HepG2 (cell line): Measurements from ENCODE around the gene CUEDC2. TPM values are rescaled to one million over a fixed set of nuclear protein-coding genes. Genes with fewer than 3 reads are reported as not detected.

ENCODE experiments used
- BORCS8-MEF2B ChIP-seq: sonication (generic); formaldehyde crosslinking; IDR thresholded peaks from 2 replicates; pipeline ENCODE4 v1.8.0; 2022; ENCODE audit warnings: mild to moderate bottlenecking, missing genetic modification reagents
- CEBPG ChIP-seq: IDR thresholded peaks from 2 replicates; pipeline ENCODE4 v1.6.1; 2016
- HDAC2 ChIP-seq: sonication (generic); formaldehyde crosslinking; IDR thresholded peaks from 2 replicates; pipeline ENCODE4 v1.4.0; 2020; ENCODE audit warnings: missing genetic modification reagents
- JUND ChIP-seq: sonication (generic); formaldehyde crosslinking; IDR thresholded peaks from 2 replicates; pipeline ENCODE4 v1.8.0; 2022; ENCODE audit warnings: mild to moderate bottlenecking, missing genetic modification reagents
- KLF12 ChIP-seq: sonication (generic); formaldehyde crosslinking; IDR thresholded peaks from 2 replicates; pipeline ENCODE4 v1.4.0; 2020; ENCODE audit warnings: missing genetic modification reagents, borderline replicate concordance
- MXD4 ChIP-seq: IDR thresholded peaks from 2 replicates; pipeline ENCODE4 v1.6.1; 2016; ENCODE audit warnings: mild to moderate bottlenecking, missing biosample characterization, missing genetic modification reagents
- NCOA2 ChIP-seq: sonication (generic); formaldehyde crosslinking; IDR thresholded peaks from 2 replicates; pipeline ENCODE4 v1.8.0; 2022; ENCODE audit warnings: inconsistent platforms
- REXO4 ChIP-seq: sonication (generic); formaldehyde crosslinking; IDR thresholded peaks from 2 replicates; pipeline ENCODE4 v1.8.0; 2022; ENCODE audit warnings: missing genetic modification reagents, mild to moderate bottlenecking, borderline replicate concordance
- SPEN ChIP-seq: sonication (generic); formaldehyde crosslinking; IDR thresholded peaks from 2 replicates; pipeline ENCODE4 v1.5.1; 2020; ENCODE audit warnings: low read depth, mild to moderate bottlenecking, missing genetic modification reagents
- SRSF1 ChIP-seq: fragments of 200-400 bp; formaldehyde crosslinking; optimal IDR thresholded peaks from 2 replicates; pipeline ENCODE3; 2017; ENCODE audit warnings: mild to moderate bottlenecking, low read depth, low read length, moderate library complexity
- ZBTB42 ChIP-seq: sonication (generic); formaldehyde crosslinking; IDR thresholded peaks from 2 replicates; pipeline ENCODE4 v1.5.0; 2020; ENCODE audit warnings: mild to moderate bottlenecking, missing genetic modification reagents
- ZEB1 ChIP-seq: IDR thresholded peaks from 2 replicates; pipeline ENCODE4 v1.6.1; 2012; ENCODE audit warnings: mild to moderate bottlenecking, low read depth, inconsistent platforms; ENCODE audit not compliant: insufficient replicate concordance
- ZNF20 ChIP-seq: sonication (generic); formaldehyde crosslinking; IDR thresholded peaks from 2 replicates; pipeline ENCODE4 v1.4.0; 2020; ENCODE audit warnings: mild to moderate bottlenecking, moderate library complexity, missing genetic modification reagents
- ZNF230 ChIP-seq: sonication (generic); formaldehyde crosslinking; IDR thresholded peaks from 2 replicates; pipeline ENCODE4 v1.4.0; 2020; ENCODE audit warnings: mild to moderate bottlenecking, missing genetic modification reagents
- ZNF329 ChIP-seq: sonication (generic); formaldehyde crosslinking; IDR thresholded peaks from 2 replicates; pipeline ENCODE4 v1.9.0; 2021; ENCODE audit warnings: low read depth, mild to moderate bottlenecking, missing genetic modification reagents
- ZNF564 ChIP-seq: sonication (generic); formaldehyde crosslinking; IDR thresholded peaks from 2 replicates; pipeline ENCODE4 v1.8.1; 2023; ENCODE audit warnings: mild to moderate bottlenecking, missing genetic modification reagents
- polyA plus RNA-seq, 8 experiments: library from polyadenylated mRNA; depleted of rRNA in 3 of 8; stranded (reverse) in 7 of 8; unstranded in 1 of 8; fragments of >200 nt; fragmentation: Illumina TruSeq in 4 of 8; extraction: Trizol in 4 of 8; gene quantifications; 2 replicates each; pipeline versions ENCODE4 v1.2.1 to v1.2.3, GENCODE V29; 2011 to 2016; ENCODE audit warnings: low read depth in 4 of 8, missing spikeins in 1 of 8, mixed read lengths in 1 of 8; ENCODE audit not compliant: insufficient read depth in 1 of 8
- total RNA-seq, 5 experiments: library from RNA; depleted of rRNA; stranded (reverse); fragments of >200 nt; fragmentation: Illumina TruSeq; extraction: Trizol; gene quantifications; 2 replicates each; pipeline ENCODE4 v1.2.3, GENCODE V29; 2016; ENCODE audit warnings: low read depth in 1 of 5
- TF ChIP-seq, protein P1 (sequence below): sonication (generic); formaldehyde crosslinking; IDR thresholded peaks from 2 replicates; pipeline ENCODE4 v1.5.0; 2020; ENCODE audit warnings: missing genetic modification reagents
- TF ChIP-seq, protein P2 (sequence below): sonication (generic); formaldehyde crosslinking; IDR thresholded peaks from 2 replicates; pipeline ENCODE4 v1.4.0; 2020; ENCODE audit warnings: mild to moderate bottlenecking, low read depth, missing genetic modification reagents
- TF ChIP-seq, protein P3 (sequence below): sonication (generic); formaldehyde crosslinking; IDR thresholded peaks from 2 replicates; pipeline ENCODE4 v1.4.0; 2020; ENCODE audit warnings: missing genetic modification reagents
- TF ChIP-seq, protein P4 (sequence below): IDR thresholded peaks from 2 replicates; pipeline ENCODE4 v1.6.1; 2016; ENCODE audit warnings: missing genetic modification reagents, missing compliant biosample characterization
- TF ChIP-seq, protein P5 (sequence below): sonication (generic); formaldehyde crosslinking; IDR thresholded peaks from 2 replicates; pipeline ENCODE4 v1.4.0; 2020; ENCODE audit warnings: missing genetic modification reagents
- TF ChIP-seq, protein P6 (sequence below): sonication (generic); formaldehyde crosslinking; IDR thresholded peaks from 2 replicates; pipeline ENCODE4 v1.8.1; 2023; ENCODE audit warnings: mild to moderate bottlenecking, missing genetic modification reagents

CUEDC2 gene
- total and polyA plus RNA-seq, 2 of the 13 experiments (the other 11 are each of a cell fraction or from before 2014, with no cell fraction given), result 13.1 to 18.4 TPM

DNA sequence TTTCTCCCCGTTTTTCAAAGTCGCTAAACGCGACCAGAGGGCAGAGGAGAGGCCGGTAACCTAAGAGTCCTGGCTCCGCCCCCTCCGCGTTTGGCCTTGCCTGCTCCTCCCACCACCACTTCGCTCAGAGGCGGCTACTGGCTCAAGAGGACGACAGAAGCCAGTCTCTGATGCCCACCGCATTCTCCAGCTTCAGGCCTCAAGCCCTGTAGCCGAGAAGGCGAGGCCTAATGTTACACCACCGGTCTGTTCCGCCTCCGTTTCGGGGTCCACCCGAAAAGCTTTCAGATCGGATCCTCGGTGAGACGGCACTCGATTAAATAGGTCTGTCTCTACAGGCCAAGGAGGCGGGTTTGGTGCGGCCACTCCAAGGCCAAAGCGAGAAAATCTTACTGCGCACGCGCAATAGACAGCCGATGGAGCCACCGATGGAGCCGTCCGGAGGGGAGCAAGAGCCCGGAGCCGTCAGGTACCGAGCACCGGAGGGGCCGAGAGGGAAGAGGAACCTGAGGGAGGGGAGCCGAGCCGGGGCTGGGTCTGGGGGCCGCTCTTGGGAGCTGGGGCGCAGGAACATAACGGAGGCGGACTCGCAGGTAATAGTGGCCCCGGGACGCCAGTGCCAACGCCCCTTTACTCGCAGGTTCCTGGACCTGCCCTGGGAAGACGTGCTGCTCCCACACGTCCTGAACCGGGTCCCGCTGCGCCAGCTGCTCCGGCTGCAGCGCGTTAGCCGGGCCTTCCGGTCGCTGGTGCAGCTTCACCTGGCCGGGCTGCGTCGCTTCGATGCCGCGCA, 11.5 kb downstream of the CUEDC2 start, which contains the start of gene FBXL15 (continued):
- peak; percentile 29; the same call in 1 of the 2 replicates for TF ChIP-seq CEBPG (CRISPR knock-in tag)
- TF ChIP-seq ZNF564 (CRISPR knock-in tag), result peak; percentile 16
- TF ChIP-seq, protein P1, sequence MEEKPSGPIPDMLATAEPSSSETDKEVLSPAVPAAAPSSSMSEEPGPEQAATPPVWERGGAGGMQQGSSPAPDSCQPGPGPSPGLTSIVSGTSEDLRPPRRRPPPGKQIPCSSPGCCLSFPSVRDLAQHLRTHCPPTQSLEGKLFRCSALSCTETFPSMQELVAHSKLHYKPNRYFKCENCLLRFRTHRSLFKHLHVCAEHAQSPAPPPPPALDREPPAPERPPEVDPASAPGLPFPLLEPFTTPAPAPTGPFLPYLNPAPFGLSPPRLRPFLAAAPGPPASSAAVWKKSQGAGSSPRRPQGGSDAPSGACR (CRISPR knock-in tag), result peak; percentile 85
- TF ChIP-seq ZBTB42 (CRISPR knock-in tag), result no peak; the same call in 1 of the 2 replicates
- TF ChIP-seq JUND (CRISPR knock-in tag), result peak; percentile 53; the same call in 1 of the 2 replicates
- no peak for TF ChIP-seq ZNF329 (CRISPR knock-in tag)
- TF ChIP-seq, protein P2, sequence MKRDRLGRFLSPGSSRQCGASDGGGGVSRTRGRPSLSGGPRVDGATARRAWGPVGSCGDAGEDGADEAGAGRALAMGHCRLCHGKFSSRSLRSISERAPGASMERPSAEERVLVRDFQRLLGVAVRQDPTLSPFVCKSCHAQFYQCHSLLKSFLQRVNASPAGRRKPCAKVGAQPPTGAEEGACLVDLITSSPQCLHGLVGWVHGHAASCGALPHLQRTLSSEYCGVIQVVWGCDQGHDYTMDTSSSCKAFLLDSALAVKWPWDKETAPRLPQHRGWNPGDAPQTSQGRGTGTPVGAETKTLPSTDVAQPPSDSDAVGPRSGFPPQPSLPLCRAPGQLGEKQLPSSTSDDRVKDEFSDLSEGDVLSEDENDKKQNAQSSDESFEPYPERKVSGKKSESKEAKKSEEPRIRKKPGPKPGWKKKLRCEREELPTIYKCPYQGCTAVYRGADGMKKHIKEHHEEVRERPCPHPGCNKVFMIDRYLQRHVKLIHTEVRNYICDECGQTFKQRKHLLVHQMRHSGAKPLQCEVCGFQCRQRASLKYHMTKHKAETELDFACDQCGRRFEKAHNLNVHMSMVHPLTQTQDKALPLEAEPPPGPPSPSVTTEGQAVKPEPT, result 0 out of 2 replicates have a peak, but pooled peaks have one; percentile 22
- TF ChIP-seq SPEN (CRISPR knock-in tag), result peak; percentile 80
- TF ChIP-seq, protein P3, sequence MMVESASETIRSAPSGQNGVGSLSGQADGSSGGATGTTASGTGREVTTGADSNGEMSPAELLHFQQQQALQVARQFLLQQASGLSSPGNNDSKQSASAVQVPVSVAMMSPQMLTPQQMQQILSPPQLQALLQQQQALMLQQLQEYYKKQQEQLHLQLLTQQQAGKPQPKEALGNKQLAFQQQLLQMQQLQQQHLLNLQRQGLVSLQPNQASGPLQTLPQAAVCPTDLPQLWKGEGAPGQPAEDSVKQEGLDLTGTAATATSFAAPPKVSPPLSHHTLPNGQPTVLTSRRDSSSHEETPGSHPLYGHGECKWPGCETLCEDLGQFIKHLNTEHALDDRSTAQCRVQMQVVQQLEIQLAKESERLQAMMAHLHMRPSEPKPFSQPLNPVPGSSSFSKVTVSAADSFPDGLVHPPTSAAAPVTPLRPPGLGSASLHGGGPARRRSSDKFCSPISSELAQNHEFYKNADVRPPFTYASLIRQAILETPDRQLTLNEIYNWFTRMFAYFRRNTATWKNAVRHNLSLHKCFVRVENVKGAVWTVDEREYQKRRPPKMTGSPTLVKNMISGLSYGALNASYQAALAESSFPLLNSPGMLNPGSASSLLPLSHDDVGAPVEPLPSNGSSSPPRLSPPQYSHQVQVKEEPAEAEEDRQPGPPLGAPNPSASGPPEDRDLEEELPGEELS, result peak; percentile 70
- no peak; the same call in 1 of the 2 replicates for TF ChIP-seq MXD4 (CRISPR knock-in tag)
- TF ChIP-seq, protein P4, sequence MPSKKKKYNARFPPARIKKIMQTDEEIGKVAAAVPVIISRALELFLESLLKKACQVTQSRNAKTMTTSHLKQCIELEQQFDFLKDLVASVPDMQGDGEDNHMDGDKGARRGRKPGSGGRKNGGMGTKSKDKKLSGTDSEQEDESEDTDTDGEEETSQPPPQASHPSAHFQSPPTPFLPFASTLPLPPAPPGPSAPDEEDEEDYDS (CRISPR knock-in tag), result peak; percentile 55; the same call in 1 of the 2 replicates
- no peak for TF ChIP-seq ZNF230 (CRISPR knock-in tag)
- peak; percentile 99 for TF ChIP-seq ZEB1
- peak; percentile 50 for TF ChIP-seq NCOA2
- peak; percentile 78; the same call in 1 of the 2 replicates for TF ChIP-seq BORCS8-MEF2B (CRISPR knock-in tag)
- peak; percentile 63 for TF ChIP-seq SRSF1
- TF ChIP-seq HDAC2 (CRISPR knock-in tag), result peak; percentile 93
- TF ChIP-seq KLF12 (CRISPR knock-in tag), result peak; percentile 82; the same call in 1 of the 2 replicates
- TF ChIP-seq, protein P5, sequence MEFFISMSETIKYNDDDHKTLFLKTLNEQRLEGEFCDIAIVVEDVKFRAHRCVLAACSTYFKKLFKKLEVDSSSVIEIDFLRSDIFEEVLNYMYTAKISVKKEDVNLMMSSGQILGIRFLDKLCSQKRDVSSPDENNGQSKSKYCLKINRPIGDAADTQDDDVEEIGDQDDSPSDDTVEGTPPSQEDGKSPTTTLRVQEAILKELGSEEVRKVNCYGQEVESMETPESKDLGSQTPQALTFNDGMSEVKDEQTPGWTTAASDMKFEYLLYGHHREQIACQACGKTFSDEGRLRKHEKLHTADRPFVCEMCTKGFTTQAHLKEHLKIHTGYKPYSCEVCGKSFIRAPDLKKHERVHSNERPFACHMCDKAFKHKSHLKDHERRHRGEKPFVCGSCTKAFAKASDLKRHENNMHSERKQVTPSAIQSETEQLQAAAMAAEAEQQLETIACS (CRISPR knock-in tag), result peak; percentile 77
- TF ChIP-seq ZNF20 (CRISPR knock-in tag), result peak; percentile 34; the same call in 1 of the 2 replicates
- TF ChIP-seq, protein P6, sequence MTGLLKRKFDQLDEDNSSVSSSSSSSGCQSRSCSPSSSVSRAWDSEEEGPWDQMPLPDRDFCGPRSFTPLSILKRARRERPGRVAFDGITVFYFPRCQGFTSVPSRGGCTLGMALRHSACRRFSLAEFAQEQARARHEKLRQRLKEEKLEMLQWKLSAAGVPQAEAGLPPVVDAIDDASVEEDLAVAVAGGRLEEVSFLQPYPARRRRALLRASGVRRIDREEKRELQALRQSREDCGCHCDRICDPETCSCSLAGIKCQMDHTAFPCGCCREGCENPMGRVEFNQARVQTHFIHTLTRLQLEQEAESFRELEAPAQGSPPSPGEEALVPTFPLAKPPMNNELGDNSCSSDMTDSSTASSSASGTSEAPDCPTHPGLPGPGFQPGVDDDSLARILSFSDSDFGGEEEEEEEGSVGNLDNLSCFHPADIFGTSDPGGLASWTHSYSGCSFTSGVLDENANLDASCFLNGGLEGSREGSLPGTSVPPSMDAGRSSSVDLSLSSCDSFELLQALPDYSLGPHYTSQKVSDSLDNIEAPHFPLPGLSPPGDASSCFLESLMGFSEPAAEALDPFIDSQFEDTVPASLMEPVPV (CRISPR knock-in tag), result 0 out of 2 replicates have a peak, but pooled peaks have one; percentile 59
- no peak for TF ChIP-seq REXO4 (CRISPR knock-in tag)
